Right forelimb (tissue), 1 donor: ENCODE data around the gene DNM3.
A peak's percentile ranks its signal among the peaks of the same experiment; 100 is the strongest.

ENCODE experiments used
- DNase-seq: peaks from one replicate; pipeline ENCODE4 v3.0.0-alpha.2; 2018

The DNM3 gene

DNA sequence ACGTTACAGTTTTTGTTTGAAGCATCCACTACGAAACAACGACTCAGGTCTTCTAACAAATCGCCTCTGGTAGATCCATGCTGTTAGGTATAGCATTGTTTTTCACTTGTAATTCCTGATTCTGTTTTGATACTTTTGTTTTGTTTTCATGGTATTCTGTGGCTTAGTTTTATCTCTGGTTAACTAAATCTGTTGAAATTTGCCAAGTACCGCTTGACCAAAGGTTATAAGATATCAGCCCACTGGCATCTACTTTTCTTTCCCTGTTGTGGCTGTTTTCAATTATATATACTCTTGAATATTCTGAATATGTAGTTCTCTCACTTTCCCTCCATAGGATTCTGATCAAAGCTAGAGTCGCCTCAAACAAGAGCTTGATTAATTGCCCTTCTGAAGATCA lies 304.4 kb downstream of the DNM3 start:
- DNase-seq = no peak

DNA sequence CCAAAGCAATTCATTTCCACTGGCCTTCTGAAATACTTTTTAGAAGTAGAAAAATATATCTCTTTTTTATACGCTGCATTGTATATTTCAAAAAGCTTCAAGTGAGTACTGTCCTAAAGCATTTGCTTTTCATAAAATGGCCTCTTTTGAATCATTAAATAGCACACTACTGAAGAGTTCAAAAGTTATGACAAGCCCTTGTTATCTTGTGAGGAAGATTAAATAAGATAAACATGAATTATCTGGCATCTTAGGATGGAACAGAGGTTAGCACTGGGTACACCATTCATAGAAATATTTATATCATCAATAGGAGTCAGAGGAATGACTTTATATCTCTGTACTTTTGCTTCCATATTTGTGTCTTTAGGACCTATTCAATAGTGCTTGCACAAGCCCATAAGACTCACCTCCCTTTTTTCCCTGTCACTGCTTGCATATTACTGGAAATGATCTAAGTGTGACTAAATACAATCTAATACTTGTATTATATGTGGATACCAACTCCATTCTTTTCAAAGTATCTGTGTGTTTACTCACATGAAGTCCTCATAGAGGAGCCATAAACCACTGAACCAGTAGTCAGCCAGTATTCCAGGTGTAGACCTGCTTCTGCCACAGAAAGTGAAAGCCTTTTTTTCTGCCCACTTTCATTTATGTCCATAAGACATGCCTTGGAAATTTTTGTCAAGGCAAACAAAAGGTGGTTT lies 305.0 kb downstream of the DNM3 start:
- no peak for DNase-seq

- no peak for DNase-seq
Observed at GRCh38 chr1:172147541-172147940, 306.2 kb downstream of the DNM3 start.

GRCh38 chr1:172148213-172148612 lies 306.9 kb downstream of the DNM3 start:
- DNase-seq = no peak

DNA sequence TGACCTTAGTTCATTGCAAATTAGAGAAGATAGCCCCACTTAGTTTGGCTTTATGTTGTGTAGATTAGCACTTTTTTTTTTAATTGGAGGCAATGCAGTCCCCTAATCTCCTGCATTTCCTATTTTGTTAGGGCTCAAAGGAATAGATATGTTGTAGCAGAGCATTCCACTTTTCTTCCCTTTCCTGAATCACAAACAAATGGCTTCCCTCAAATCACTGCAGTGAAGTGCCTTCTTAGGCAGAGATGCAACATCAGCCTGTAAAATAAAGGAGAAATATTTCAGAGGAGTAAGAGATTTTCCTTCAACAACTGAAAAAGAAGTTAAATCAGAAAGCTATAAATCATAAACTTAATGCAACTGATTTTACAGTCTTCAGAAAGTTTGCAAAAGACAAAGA lies 307.4 kb downstream of the DNM3 start:
- no peak for DNase-seq

DNA sequence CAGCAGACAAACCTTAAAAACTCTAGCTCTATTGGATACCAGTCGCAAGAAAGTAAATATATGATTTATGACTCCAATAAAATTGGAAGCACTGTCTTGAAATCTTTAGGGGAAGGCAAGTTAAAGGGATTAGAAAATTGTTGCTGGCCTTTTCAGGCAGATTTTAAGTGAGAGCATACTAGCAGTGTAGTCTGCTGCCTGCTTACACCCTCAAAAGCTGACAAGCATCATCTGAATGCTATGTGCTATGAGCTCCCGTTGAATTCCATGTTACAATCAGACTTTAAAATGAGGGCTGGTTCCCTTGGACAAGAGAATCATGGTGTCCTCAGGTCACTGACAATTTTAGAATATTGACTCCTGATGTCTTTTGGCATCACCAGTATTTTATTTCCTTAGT lies 308.0 kb downstream of the DNM3 start:
- no peak for DNase-seq

DNA sequence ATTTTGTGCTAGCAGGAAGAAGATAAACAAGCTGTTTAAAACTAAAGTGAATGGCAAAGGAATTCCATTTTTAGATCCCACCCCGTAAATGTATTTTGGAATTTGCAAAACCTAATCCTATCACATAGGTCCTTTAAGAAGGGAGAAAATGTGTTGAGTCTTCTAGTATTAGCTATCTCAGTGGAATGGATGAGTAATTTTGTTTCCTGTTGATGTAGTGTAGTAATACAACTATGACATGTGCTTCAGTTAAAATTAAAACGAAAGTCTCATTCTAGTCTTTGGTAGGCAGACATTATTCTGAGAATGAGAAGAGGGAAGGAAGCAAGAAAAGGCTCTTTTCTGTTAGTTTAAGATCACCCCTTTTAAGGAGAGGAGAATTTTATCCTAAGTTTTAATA lies 313.3 kb downstream of the DNM3 start:
- no peak for DNase-seq

DNA sequence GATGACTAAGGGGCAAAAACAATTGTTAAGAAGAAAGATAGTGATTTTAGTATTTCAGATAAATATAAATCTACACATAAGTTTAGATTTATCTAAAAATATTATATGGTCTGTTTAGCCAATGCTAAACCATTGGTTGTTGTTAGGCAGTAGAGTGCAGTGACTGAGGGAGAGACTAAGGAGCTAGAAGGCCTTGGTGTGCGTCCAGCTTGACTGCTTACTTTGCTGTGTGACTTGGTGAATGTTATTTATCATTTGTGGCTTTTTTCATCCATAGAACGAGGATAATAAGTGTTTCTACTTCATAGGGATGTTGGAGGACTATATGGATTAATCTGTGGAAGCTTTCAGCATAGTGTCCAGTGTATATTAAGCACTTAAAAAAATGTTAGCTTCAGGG lies 314.5 kb downstream of the DNM3 start:
- DNase-seq = no peak

- DNase-seq = no peak
Observed at GRCh38 chr1:172162236-172162635, 320.9 kb downstream of the DNM3 start.

- DNase-seq = no peak
Observed at GRCh38 chr1:172163498-172164215, 322.4 kb downstream of the DNM3 start.

DNA sequence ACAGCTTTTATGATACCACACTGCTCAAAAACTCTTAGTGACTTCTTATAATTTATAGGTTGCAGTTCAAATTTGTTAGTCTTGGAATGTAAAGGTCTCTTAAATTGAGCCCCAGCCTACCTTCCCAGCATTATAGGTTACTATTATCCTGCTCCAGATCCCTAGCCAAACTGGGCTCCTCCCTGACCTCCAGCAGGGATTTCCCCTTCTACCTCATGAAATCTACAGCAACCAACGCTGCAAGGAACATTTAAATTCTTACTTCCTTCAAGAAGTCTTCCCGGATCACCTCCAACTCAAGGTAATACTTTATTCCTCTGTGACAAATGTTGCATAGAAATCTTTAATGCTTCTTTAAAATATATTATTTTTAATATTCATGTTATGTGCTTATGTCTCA lies 324.1 kb downstream of the DNM3 start:
- DNase-seq = no peak

DNA sequence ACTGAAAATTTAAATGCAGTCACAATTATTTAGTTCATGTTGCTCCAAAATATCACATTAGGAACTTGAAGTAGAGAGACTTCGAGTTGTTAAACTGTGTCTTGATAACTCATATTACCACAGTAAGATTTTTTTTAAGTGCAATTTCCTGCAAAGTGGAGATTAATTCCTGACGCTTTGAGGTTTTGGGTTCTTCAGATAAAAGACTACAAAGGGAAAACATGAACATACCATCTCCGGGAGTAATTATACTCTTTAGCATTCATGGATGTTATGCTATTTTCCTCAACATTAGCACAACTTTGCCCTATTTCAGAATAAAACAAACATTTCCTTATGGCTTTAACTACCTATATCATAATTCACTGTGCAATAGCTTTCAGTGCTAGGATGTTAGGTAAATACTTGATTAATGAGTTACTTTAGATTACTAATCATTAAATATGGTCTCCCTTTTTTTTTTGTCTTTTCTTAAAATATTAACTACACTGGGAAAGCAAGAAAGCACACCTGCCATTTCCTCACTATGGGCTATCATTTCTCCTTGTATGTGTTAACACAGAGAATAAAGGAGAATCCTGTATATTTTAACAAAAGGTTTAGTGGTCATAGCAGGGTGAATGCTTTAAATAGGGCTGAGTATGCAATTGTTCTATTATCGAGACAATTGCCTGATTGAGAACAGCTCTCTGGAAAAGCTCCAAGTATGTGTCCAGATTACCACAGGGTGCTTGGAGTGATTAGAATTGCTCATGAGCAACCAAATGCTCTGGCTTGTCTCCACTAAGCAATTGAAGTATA lies 326.7 kb downstream of the DNM3 start:
- peak; percentile 44 for DNase-seq

- DNase-seq = no peak
Observed at GRCh38 chr1:172168597-172168872, 327.2 kb downstream of the DNM3 start.

DNA sequence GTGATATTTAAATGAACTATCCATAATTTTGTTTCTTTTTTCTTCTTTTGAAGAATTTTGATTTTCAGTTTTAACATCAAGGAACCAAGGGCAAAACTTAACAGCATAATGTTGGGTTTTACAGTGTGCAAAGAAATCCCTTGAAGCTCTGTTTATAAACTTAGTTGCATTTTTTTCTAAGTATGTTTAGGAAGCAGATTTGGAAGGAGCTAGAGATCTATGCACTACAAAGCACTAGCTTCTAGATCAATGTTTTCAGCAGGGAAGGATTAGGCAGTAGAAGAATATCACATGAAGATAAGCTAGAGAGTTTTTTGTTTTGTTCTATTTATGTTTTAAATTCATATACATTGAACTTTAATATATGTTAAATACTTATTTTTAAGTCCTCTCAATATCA lies 328.5 kb downstream of the DNM3 start:
- no peak for DNase-seq

DNA sequence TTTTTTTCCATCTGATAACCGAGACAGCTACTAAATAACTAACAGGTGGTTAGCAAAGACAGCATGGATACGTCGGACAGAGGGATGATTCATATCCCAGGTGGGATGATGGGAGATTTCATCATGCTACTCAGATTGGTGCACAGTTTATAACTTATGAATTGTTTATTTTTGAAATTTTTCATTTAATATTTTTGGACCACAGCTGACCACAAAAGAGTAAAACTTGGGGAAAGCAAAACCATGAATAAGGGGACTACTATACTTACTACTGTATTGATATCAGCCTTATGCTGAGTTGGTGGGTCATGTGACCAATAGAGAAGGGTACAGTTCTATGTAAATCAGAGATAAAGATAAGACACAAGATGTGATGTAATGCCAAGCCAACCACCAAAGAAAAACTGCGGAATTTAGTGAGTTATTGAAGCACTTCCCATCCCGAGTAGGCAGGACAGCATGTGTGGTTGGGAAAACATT lies 331.1 kb downstream of the DNM3 start:
- no peak for DNase-seq

- DNase-seq = no peak
Observed at GRCh38 chr1:172176206-172176605, 334.9 kb downstream of the DNM3 start.

GRCh38 chr1:172177849-172178248 lies 336.6 kb downstream of the DNM3 start:
- DNase-seq = no peak

GRCh38 chr1:172178886-172179285 lies 337.6 kb downstream of the DNM3 start:
- no peak for DNase-seq

GRCh38 chr1:172179918-172180317 lies 338.6 kb downstream of the DNM3 start:
- no peak for DNase-seq

DNA sequence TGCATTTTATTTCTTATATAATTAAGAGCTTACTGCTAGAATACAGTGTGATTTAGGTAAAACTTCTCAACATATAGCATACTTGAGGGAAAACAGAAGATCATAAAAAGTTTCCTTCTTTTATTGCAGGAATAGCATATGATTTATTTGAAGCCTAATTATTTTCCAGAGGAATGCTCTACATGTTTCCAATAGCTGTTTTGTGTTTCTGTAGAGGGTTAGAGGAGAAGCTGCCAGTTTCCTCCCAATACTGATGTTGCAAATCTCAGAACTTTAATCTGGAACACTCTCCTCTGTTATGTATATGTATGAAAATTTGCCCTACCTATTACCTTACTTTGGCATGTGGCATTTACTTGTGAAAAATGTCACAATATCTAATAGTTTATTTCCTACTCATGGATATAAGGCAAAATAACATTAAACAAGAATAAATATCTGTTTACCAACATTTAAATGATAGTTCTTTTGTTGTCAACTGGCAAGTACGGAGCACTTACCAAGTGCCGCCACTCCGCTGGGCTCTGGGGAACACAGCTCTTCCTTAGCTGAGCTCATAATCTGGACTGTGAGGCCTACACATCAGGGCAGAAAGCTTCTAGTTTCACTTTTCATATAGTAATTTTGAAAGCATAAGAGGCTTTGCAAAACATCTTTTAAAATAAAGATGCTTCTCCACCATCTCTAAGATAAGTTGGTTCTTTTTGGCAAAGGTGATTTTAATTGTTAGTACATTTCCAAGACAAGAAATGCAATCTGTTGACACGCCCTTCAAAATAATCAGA lies 339.4 kb downstream of the DNM3 start:
- peak; percentile 63 for DNase-seq

- DNase-seq = peak; percentile 48
Observed at GRCh38 chr1:172184506-172185191, 343.4 kb downstream of the DNM3 start.

GRCh38 chr1:172185211-172185610 lies 343.9 kb downstream of the DNM3 start:
- DNase-seq = peak; percentile 50

GRCh38 chr1:172185996-172186395 lies 344.7 kb downstream of the DNM3 start:
- DNase-seq = no peak
